Adrenal gland (tissue), 5 donors: ENCODE results near the gene LCA5.

Experiments used
- CTCF ChIP-seq, 6 experiments: fragments of 450-650 bp in 4 of 6; fragments of 200-600 bp in 2 of 6; sonication (generic) in 1 of 6; IDR thresholded peaks; 1 replicate in 5 of 6; 2 replicates in 1 of 6; pipeline versions ENCODE4 v1.5.1 to v1.8.0; 2016 to 2021; ENCODE audit warnings: antibody characterized with exemption in 6 of 6, mild to moderate bottlenecking in 2 of 6, moderate library complexity in 1 of 6
- POLR2A ChIP-seq, 2 donors: fragments of 450-650 bp; IDR thresholded peaks; one replicate each; pipeline ENCODE4 v1.6.1; 2017; ENCODE audit warnings: antibody characterized with exemption in 2 of 2, mild to moderate bottlenecking in 2 of 2, moderate library complexity in 1 of 2
- donor health status: DM: no; HTN: no; CAD: no.

DNA sequence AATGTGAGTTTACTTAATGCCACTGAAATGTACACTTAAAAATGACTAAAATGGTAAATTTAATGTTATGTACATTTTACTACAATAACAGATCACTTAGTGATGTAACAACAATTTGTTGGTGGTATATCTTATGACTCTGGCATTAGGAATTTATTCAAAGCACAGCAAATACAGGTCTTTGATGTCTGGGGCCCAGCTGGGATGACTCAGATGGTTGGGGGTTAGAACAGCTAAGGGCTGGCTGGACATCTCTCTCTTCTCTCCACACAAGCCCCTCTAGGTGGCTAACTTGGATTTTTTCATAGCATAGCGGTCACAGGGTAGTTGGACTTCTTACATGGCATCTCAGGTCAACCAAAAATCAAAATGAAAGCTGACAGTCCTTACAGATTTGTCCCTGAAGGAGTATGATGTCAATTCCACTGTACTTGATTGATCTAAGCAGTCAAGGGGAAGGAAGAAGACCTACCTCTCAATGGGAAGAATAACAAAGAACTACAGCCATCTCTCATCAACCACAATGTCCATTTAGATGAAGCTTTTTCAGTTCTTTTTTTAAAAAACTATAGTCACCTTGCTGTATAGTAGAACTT, 37.5 kb upstream of the LCA5 start:
- TF ChIP-seq CTCF (IDR thresholded peaks at IDR 0.05) (no peak), POLR2A (IDR thresholded peaks at IDR 0.05) (no peak)
